Gastrocnemius medialis (tissue), 4 donors: Measurements from ENCODE around the gene TWF2. TPM values are rescaled to one million over a fixed set of nuclear protein-coding genes. Genes with fewer than 3 reads are reported as not detected.

Experiments
- ATAC-seq, 2 donors: fragments of 150-250 bp; one replicate each; pipeline ENCODE4 v1.9.1; 2016
- DNase-seq, 2 donors: peaks; one replicate each; pipeline ENCODE4 v3.0.0-alpha.2; 2019
- H3K27ac ChIP-seq, 4 donors: fragments of 200-600 bp; sonication (generic); 1 replicate in 1 of 4; 2 replicates in 3 of 4; pipeline ENCODE4 v1.5.1; 2016 to 2018; ENCODE audit warnings: mild to moderate bottlenecking in 2 of 4, moderate library complexity in 1 of 4
- H3K27me3 ChIP-seq, 3 donors: fragments of 200-600 bp; sonication (generic) in 2 of 3; 1 replicate in 1 of 3; 2 replicates in 2 of 3; pipeline versions ENCODE4 v1.5.1 to v1.6.0; 2016 to 2019; ENCODE audit warnings: mild to moderate bottlenecking in 1 of 3, moderate library complexity in 1 of 3
- H3K36me3 ChIP-seq, 2 donors: fragments of 200-600 bp; sonication (generic) in 1 of 2; one replicate each; pipeline ENCODE4 v1.5.1; 2017 to 2018
- H3K4me1 ChIP-seq, 2 donors: fragments of 200-600 bp; sonication (generic) in 1 of 2; one replicate each; pipeline ENCODE4 v1.5.1; 2016 to 2017; ENCODE audit warnings: mild to moderate bottlenecking in 2 of 2
- H3K4me3 ChIP-seq, 4 donors: fragments of 200-600 bp; sonication (generic) in 3 of 4; 1 replicate in 1 of 4; 2 replicates in 3 of 4; pipeline ENCODE4 v1.5.1; 2016 to 2019; ENCODE audit warnings: mild to moderate bottlenecking in 2 of 4
- H3K9me3 ChIP-seq, 3 donors: fragments of 200-600 bp; sonication (generic) in 2 of 3; 1 replicate in 1 of 3; 2 replicates in 2 of 3; pipeline ENCODE4 v1.5.1; 2016 to 2019
- CTCF ChIP-seq, 5 experiments: fragments of 450-650 bp in 3 of 5; fragments of 200-600 bp in 2 of 5; sonication (generic) in 2 of 5; IDR thresholded peaks in 4 of 5; conservative IDR thresholded peaks in 1 of 5; 1 replicate in 4 of 5; 2 replicates in 1 of 5; pipeline ENCODE4 v1.5.1; 2016 to 2019; ENCODE audit warnings: antibody characterized with exemption in 5 of 5, mild to moderate bottlenecking in 3 of 5, moderate library complexity in 3 of 5
- POLR2A ChIP-seq, 2 donors: fragments of 450-650 bp; IDR thresholded peaks; one replicate each; pipeline ENCODE4 v1.6.1; 2017; ENCODE audit warnings: antibody characterized with exemption in 2 of 2, mild to moderate bottlenecking in 2 of 2, moderate library complexity in 2 of 2
- in situ Hi-C, 4 donors: fragments of 200-750 bp; cut with MboI; loops; one replicate each; pipeline versions ENCODE4 v1.15.0 to v1.8.0; 2017; ENCODE audit warnings: low sequenced_read_pairs in 4 of 4
- intact Hi-C: fragments of 100-400 bp; cut with DNase I; formaldehyde crosslinking; loops from one replicate; pipeline ENCODE4 v1.15.1; 2023; ENCODE audit warnings: low total_unique reads
- total RNA-seq, 4 donors: library from RNA; depleted of rRNA; stranded (reverse); fragments of >200 nt; gene quantifications; one replicate each; pipeline versions ENCODE4 v1.1.0 to v1.2.3, GENCODE V29; 2016

TWF2 gene
- total RNA-seq, 4 donors from 2014 or later: 99.2 to 222 (median 168) TPM

DNA sequence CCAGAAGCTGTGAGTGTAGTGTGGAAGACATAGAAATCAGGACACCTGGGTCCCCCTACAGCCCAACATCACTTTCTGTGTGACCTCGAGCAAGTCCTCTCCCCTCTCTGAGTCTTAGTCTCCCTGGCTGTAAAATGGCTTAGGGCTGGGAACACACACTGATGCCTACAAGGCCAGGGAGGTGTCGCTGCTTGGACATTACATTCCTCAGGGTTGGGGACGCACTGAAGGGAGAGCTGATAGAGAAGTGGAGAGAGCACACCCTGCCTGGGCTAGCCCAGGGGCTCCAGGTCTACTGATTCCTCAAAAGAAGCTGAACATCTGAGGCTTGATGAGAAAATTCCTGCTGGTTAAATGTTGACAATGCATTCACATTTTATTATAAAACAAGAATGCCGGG lies 47.3 kb downstream of the TWF2 start:
- DNase-seq: no peak
- in situ Hi-C loops: no loop called here
- ATAC-seq: no peak
- intact Hi-C loops: no loop called here
- no peak overlapping the region for H3K27ac ChIP-seq
- H3K9me3 ChIP-seq: no peaks in the 10 kb centered on the region
- peaks cover 0 to 3% of the 10 kb centered on the region in 2 donors for H3K4me1 ChIP-seq
- no peaks in the 10 kb centered on the region for H3K36me3 ChIP-seq
- TF ChIP-seq CTCF (IDR thresholded peaks at IDR 0.05 in 4 of 5, conservative IDR thresholded peaks at IDR 0.05 in 1 of 5): no peak
- H3K4me3 ChIP-seq: no peak overlapping the region
- H3K27me3 ChIP-seq: no peaks in the 10 kb centered on the region

GRCh38 chr3:52190294-52191074 lies 48.5 kb downstream of the TWF2 start:
- no peak for TF ChIP-seq CTCF (IDR thresholded peaks at IDR 0.05 in 4 of 5, conservative IDR thresholded peaks at IDR 0.05 in 1 of 5)
- TF ChIP-seq POLR2A (IDR thresholded peaks at IDR 0.05): no peak
- no peak overlapping the region for H3K4me3 ChIP-seq
- in situ Hi-C loops (no loop called here), intact Hi-C loops (no loop called here)
- peak in 1 of 2 donors; percentile 10 for ATAC-seq
- H3K4me1 ChIP-seq: no peaks in the 10 kb centered on the region
- peak overlapping the region in 2 of 4 donors; percentile 12 to 31 for H3K27ac ChIP-seq
- no peaks in the 10 kb centered on the region for H3K27me3 ChIP-seq
- peak in 1 of 2 donors; percentile 26 for DNase-seq
- no peaks in the 10 kb centered on the region for H3K36me3 ChIP-seq
- H3K9me3 ChIP-seq: no peaks in the 10 kb centered on the region

DNA sequence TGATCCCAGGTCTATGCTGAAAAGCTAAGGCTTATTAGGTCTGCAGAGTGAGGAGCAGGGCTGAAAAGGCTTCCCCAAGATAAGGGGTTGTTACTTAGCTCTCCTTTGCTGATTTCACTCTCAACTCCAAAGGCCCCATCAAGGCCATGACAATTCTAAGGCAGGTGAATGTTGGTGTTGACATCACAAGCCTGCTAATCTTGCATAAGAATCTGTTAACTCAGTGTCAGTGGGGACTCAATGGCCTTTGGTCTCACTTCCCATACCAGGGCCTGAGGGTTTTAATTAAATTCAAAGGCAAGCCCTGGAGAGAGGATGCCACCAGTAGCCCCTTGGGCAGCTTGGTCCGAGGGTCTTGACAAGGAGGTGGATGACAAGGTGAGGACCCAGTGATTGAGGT lies 50.4 kb downstream of the TWF2 start:
- ATAC-seq (no peak), DNase-seq (no peak)
- Histone ChIP-seq H3K27me3 (no peaks in the 10 kb centered on the region), H3K36me3 (no peaks in the 10 kb centered on the region), H3K4me3 (no peak overlapping the region), H3K27ac (no peak overlapping the region), H3K4me1 (no peaks in the 10 kb centered on the region), H3K9me3 (no peaks in the 10 kb centered on the region)
- in situ Hi-C loops (no loop called here), intact Hi-C loops (no loop called here)
- TF ChIP-seq POLR2A (IDR thresholded peaks at IDR 0.05): no peak
- no peak for TF ChIP-seq CTCF (IDR thresholded peaks at IDR 0.05 in 4 of 5, conservative IDR thresholded peaks at IDR 0.05 in 1 of 5)

- Histone ChIP-seq H3K9me3 (no peaks in the 10 kb centered on the region), H3K4me3 (no peak overlapping the region), H3K27ac (no peak overlapping the region), H3K4me1 (peaks cover 0 to 3% of the 10 kb centered on the region in 2 donors), H3K27me3 (no peaks in the 10 kb centered on the region), H3K36me3 (no peaks in the 10 kb centered on the region)
- intact Hi-C loops (no loop called here), in situ Hi-C loops (no loop called here)
- DNase-seq (no peak), ATAC-seq (no peak)
- no peak for TF ChIP-seq POLR2A (IDR thresholded peaks at IDR 0.05)
- no peak for TF ChIP-seq CTCF (IDR thresholded peaks at IDR 0.05 in 4 of 5, conservative IDR thresholded peaks at IDR 0.05 in 1 of 5)
These were observed 52.2 kb downstream of the TWF2 start for GRCh38 chr3:52186729-52187128.
